Measurements from ENCODE around the gene COX6B2. TPM values are rescaled to one million over a fixed set of nuclear protein-coding genes. Genes with fewer than 3 reads are reported as not detected.
A peak's percentile ranks its signal among the peaks of the same experiment; 100 is the strongest.

The COX6B2 gene
- polyA plus RNA-seq, 3 donors: 0.36 TPM; not detected in 2

DNA sequence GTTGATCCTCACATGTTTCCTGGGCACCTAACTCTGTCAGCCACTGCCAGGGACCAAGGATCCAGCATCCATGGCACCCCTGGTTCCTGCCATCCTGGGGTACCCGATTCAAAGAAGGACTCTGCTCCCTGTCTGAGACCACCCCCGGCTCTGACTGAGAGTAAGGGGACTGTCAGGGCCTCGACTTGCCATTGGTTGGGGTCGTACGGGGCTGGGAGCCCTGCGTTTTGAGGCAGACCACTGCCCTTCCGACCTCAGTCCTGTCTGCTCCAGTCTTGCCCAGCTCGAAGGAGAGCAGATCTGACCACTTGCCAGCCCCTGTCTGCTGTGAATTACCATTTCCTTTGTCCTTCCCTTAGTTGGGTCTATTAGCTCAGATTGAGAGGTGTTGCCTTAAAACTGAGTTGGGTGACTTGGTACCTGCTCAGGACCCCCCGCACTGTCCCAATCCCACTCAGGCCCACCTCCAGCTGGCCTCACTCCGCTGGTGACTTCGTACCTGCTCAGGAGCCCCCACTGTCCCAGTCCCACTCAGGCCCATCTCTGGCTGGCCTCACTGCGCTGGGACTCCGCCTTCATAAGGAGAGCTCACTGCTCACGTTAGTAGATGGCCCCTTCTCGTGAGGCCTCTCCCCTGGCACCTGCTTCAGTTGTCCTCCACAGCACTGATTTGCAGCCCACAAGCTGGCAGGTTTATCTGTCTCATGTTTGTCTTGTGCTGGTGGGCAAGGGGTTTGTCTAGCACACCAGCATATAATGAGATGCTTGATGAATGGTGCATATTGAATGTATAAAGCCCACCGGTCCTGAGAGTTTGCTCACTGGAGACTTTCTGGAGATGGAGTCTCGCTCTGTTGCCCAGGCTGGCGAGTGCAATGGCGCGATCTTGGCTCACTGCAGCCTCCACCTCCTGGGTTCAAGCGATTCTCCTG, 35.1 kb upstream of the COX6B2 start:
- intact Hi-C loops (cut with micrococcal nuclease): loop anchor here in 1 of 2 donors (5.0 kb wide), 1 partner anchor 87 kb away; no protein-coding TSS in a partner anchor
- Histone ChIP-seq H3K4me2 (replicated peaks; ENCODE audit: extremely low read depth, low read length, poor library complexity, severe bottlenecking) (no peak overlapping the region), H3K9me3 (replicated peaks in 1 of 2; ENCODE audit: control insufficient read depth in 1 of 2, insufficient read depth in 1 of 2, low read length in 2 of 2) (no peaks in the 10 kb centered on the region), H3K79me2 (ENCODE audit: insufficient read depth, low read length) (peaks cover 43% of the 10 kb centered on the region), H3K4me3 (replicated peaks in 1 of 3; ENCODE audit: low read depth in 2 of 3, low read length in 3 of 3) (no peak overlapping the region), H2AFZ (ENCODE audit: insufficient read depth, low read depth, low read length, poor library complexity, severe bottlenecking) (no peak overlapping the region), H4K20me1 (ENCODE audit: insufficient read depth, low read length) (peaks cover 75% of the 10 kb centered on the region), H3K27me3 (ENCODE audit: control insufficient read depth in 2 of 2, insufficient read depth in 2 of 2, low read length in 2 of 2) (no peaks in the 10 kb centered on the region), H3K4me1 (ENCODE audit: control insufficient read depth in 1 of 2, insufficient read depth in 2 of 2, low read length in 2 of 2) (peaks cover 30 to 41% of the 10 kb centered on the region in 2 donors), H3K36me3 (replicated peaks in 1 of 2; ENCODE audit: control insufficient read depth in 1 of 2, insufficient read depth in 2 of 2, low read length in 2 of 2) (peaks cover 40 to 43% of the 10 kb centered on the region in 2 donors), H3K27ac (ENCODE audit: low read depth in 1 of 2, low read length in 2 of 2) (peak overlapping the region in 1 of 2 donors; percentile 50), H3K9ac (ENCODE audit: insufficient read depth, low read length, poor library complexity, severe bottlenecking) (no peak overlapping the region)
- no peak for DNase-seq
- H3K27me3 Mint-ChIP-seq (ENCODE audit: low read depth in 3 of 3): peaks cover 0 to 1% (median 0%) of the 10 kb centered on the region in 3 donors
- H3K27ac Mint-ChIP-seq: peak overlapping the region in 3 of 7 donors; percentile 16 to 59 (median 42)
- no peak overlapping the region for H3K4me3 Mint-ChIP-seq
- TF ChIP-seq, protein P1, sequence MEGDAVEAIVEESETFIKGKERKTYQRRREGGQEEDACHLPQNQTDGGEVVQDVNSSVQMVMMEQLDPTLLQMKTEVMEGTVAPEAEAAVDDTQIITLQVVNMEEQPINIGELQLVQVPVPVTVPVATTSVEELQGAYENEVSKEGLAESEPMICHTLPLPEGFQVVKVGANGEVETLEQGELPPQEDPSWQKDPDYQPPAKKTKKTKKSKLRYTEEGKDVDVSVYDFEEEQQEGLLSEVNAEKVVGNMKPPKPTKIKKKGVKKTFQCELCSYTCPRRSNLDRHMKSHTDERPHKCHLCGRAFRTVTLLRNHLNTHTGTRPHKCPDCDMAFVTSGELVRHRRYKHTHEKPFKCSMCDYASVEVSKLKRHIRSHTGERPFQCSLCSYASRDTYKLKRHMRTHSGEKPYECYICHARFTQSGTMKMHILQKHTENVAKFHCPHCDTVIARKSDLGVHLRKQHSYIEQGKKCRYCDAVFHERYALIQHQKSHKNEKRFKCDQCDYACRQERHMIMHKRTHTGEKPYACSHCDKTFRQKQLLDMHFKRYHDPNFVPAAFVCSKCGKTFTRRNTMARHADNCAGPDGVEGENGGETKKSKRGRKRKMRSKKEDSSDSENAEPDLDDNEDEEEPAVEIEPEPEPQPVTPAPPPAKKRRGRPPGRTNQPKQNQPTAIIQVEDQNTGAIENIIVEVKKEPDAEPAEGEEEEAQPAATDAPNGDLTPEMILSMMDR (IDR thresholded peaks at IDR 0.05): no peak
- H3K36me3 Mint-ChIP-seq: peaks cover 39 to 47% of the 10 kb centered on the region in 2 donors
- 95% methylated on average over 19 of the region's 21 CpGs for WGBS (ENCODE audit: insufficient coverage)
- peaks cover 0 to 2% (median 0%) of the 10 kb centered on the region in 7 donors for H3K9me3 Mint-ChIP-seq
- H3K4me1 Mint-ChIP-seq: peaks cover 48% of the 10 kb centered on the region

DNA sequence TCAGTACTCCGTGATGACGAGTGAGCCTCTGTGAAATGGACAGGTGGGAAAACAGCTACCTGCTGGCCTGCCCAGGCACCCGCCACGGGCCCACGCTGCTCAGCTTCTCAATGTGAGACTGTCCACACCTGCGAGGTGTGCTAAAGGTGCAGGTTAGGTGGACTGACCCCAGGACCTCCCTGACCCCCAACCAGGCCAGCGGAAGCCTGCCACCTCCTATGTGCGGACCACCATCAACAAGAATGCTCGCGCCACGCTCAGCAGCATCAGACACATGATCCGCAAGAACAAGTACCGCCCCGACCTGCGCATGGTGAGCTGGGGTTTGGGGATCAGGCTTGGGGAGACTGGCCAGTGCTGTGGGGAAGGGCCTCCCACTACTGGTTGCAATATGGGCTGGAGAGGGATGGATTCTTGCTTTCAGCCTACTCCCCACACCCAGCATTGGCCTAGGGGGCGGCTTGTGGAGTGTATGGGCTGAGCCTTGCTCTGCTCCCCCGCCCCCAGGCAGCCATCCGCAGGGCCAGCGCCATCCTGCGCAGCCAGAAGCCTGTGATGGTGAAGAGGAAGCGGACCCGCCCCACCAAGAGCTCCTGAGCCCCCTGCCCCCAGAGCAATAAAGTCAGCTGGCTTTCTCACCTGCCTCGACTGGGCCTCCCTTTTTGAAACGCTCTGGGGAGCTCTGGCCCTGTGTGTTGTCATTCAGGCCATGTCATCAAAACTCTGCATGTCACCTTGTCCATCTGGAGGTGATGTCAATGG, 33.4 kb upstream of the COX6B2 start:
- peak overlapping the region; percentile 99 for H3K4me2 ChIP-seq (replicated peaks; ENCODE audit: extremely low read depth, low read length, poor library complexity, severe bottlenecking)

More for the DNA sequence above, 33.4 kb upstream of the COX6B2 start:
- H3K4me1 ChIP-seq (ENCODE audit: control insufficient read depth in 1 of 2, insufficient read depth in 2 of 2, low read length in 2 of 2): peaks cover 41 to 54% of the 10 kb centered on the region in 2 donors
- TF ChIP-seq, protein P1 (IDR thresholded peaks at IDR 0.05): no peak
- peak overlapping the region in 1 of 3 experiments; percentile 92 for H3K4me3 ChIP-seq (replicated peaks in 1 of 3; ENCODE audit: low read depth in 2 of 3, low read length in 3 of 3)
- peaks cover 39 to 47% of the 10 kb centered on the region in 2 donors for H3K36me3 Mint-ChIP-seq
- peaks cover 43% of the 10 kb centered on the region for H3K79me2 ChIP-seq (ENCODE audit: insufficient read depth, low read length)
- peak overlapping the region in 1 of 2 donors; percentile 100 for H3K4me3 Mint-ChIP-seq
- H3K9me3 ChIP-seq (replicated peaks in 1 of 2; ENCODE audit: control insufficient read depth in 1 of 2, insufficient read depth in 1 of 2, low read length in 2 of 2): no peaks in the 10 kb centered on the region
- peak overlapping the region; percentile 83 for H3K9ac ChIP-seq (ENCODE audit: insufficient read depth, low read length, poor library complexity, severe bottlenecking)
- H3K4me1 Mint-ChIP-seq: peaks cover 58% of the 10 kb centered on the region
- H3K9me3 Mint-ChIP-seq: peaks cover 0 to 2% (median 0%) of the 10 kb centered on the region in 7 donors
- H3K27ac ChIP-seq (ENCODE audit: low read depth in 1 of 2, low read length in 2 of 2): peak overlapping the region in 1 of 2 donors; percentile 93
- 91% methylated on average over 10 of the region's 24 CpGs for WGBS (ENCODE audit: insufficient coverage)
- intact Hi-C loops (cut with micrococcal nuclease): loop anchor here (2.0 to 5.0 kb wide), 2 partner anchors 19 to 86 kb away; partner anchors contain the start of gene UBE2S (in 1 of the 2)
- peaks cover 0 to 4% (median 1%) of the 10 kb centered on the region in 3 donors for H3K27me3 Mint-ChIP-seq (ENCODE audit: low read depth in 3 of 3)
- H3K27ac Mint-ChIP-seq: peak overlapping the region in 5 of 7 donors; percentile 5 to 99 (median 57)
- peaks cover 71% of the 10 kb centered on the region for H4K20me1 ChIP-seq (ENCODE audit: insufficient read depth, low read length)
- H3K27me3 ChIP-seq (ENCODE audit: control insufficient read depth in 2 of 2, insufficient read depth in 2 of 2, low read length in 2 of 2): no peaks in the 10 kb centered on the region
- peaks cover 40 to 43% of the 10 kb centered on the region in 2 donors for H3K36me3 ChIP-seq (replicated peaks in 1 of 2; ENCODE audit: control insufficient read depth in 1 of 2, insufficient read depth in 2 of 2, low read length in 2 of 2)
- DNase-seq: no peak
- H2AFZ ChIP-seq (ENCODE audit: insufficient read depth, low read depth, low read length, poor library complexity, severe bottlenecking): no peak overlapping the region
